Fibroblast of lung (primary cell): ENCODE data around the gene PDSS1. TPM values are rescaled to one million over a fixed set of nuclear protein-coding genes. Genes with fewer than 3 reads are reported as not detected.

Experiments
- DNase-seq, 2 donors: peaks; one replicate each; pipeline versions ENCODE4 v3.0.0 to v3.0.0-alpha.2; 2010; ENCODE audit warnings: low read depth in 2 of 2
- H2AFZ ChIP-seq: 2 replicates; pipeline ENCODE4 v1.5.1; 2012; ENCODE audit warnings: low read length, control low read depth, inconsistent platforms
- H3K27ac ChIP-seq: 2 replicates; pipeline ENCODE4 v1.5.1; 2011; ENCODE audit warnings: low read length, control low read depth; ENCODE audit not compliant: insufficient read depth
- H3K27me3 ChIP-seq: 2 replicates; pipeline ENCODE4 v1.5.1; 2011; ENCODE audit warnings: mild to moderate bottlenecking, low read length; ENCODE audit not compliant: control insufficient read depth, insufficient read depth
- H3K36me3 ChIP-seq: 2 replicates; pipeline ENCODE4 v1.5.1; 2011; ENCODE audit warnings: low read length; ENCODE audit not compliant: control insufficient read depth, insufficient read depth
- H3K4me1 ChIP-seq: 2 replicates; pipeline ENCODE4 v1.5.1; 2011; ENCODE audit warnings: low read length; ENCODE audit not compliant: control insufficient read depth, insufficient read depth; ENCODE audit errors: extremely low read depth
- H3K4me2 ChIP-seq: 2 replicates; pipeline ENCODE4 v1.5.1; 2011; ENCODE audit warnings: low read length, control low read depth; ENCODE audit not compliant: insufficient read depth; ENCODE audit errors: extremely low read depth
- H3K4me3 ChIP-seq, 4 experiments: fragments of 200-600 bp in 1 of 4; sonication (generic) in 1 of 4; replicated peaks in 1 of 4; 2 replicates each; pipeline ENCODE4 v1.5.1; 2011 to 2016; ENCODE audit warnings: low read length in 4 of 4, low read depth in 3 of 4, mild to moderate bottlenecking in 3 of 4, control low read depth in 2 of 4, inconsistent platforms in 1 of 4, mixed read lengths in 1 of 4; ENCODE audit not compliant: insufficient read depth in 1 of 4; ENCODE audit errors: control extremely low read depth in 1 of 4
- H3K79me2 ChIP-seq: 2 replicates; pipeline ENCODE4 v1.5.1; 2012; ENCODE audit warnings: mild to moderate bottlenecking, low read length, inconsistent platforms; ENCODE audit not compliant: control insufficient read depth, insufficient read depth
- H3K9ac ChIP-seq: 2 replicates; pipeline ENCODE4 v1.5.1; 2011; ENCODE audit warnings: mild to moderate bottlenecking, low read length, control low read depth; ENCODE audit not compliant: insufficient read depth
- H3K9me3 ChIP-seq: 2 replicates; pipeline ENCODE4 v1.5.1; 2012; ENCODE audit warnings: low read depth, low read length; ENCODE audit not compliant: control insufficient read depth, insufficient read depth
- H4K20me1 ChIP-seq: 2 replicates; pipeline ENCODE4 v1.5.1; 2011; ENCODE audit warnings: low read length; ENCODE audit not compliant: control insufficient read depth, insufficient read depth; ENCODE audit errors: extremely low read depth
- EZH2 ChIP-seq: IDR thresholded peaks from 2 replicates; pipeline ENCODE4 v1.5.1; 2012; ENCODE audit warnings: low read length, control low read depth, mild to moderate bottlenecking; ENCODE audit errors: missing control alignments
- polyA plus RNA-seq, 2 donors: library from polyadenylated mRNA; depleted of rRNA in 1 of 2; stranded (reverse) in 1 of 2; unstranded in 1 of 2; fragments of >200 nt; gene quantifications; 2 replicates each; pipeline ENCODE4 v1.2.1, GENCODE V29; 2011 to 2012; ENCODE audit warnings: missing spikeins in 1 of 2
- total RNA-seq: library from RNA; depleted of rRNA; stranded (reverse); fragments of >200 nt; gene quantifications from 2 replicates; pipeline ENCODE4 v1.2.1, GENCODE V29; 2014
- TF ChIP-seq, protein P1 (sequence below), 2 donors: IDR thresholded peaks in 1 of 2; conservative IDR thresholded peaks in 1 of 2; 1 replicate in 1 of 2; 2 replicates in 1 of 2; pipeline ENCODE4 v1.5.1; 2011 to 2012; ENCODE audit warnings: low read length in 2 of 2, control low read depth in 1 of 2, inconsistent platforms in 1 of 2, low read depth in 1 of 2, mild to moderate bottlenecking in 1 of 2

PDSS1 gene
- total and polyA plus RNA-seq, 2 donors (not counting 1 experiment from before 2014, with no cell fraction given): 1.8 to 11.1 TPM

DNA sequence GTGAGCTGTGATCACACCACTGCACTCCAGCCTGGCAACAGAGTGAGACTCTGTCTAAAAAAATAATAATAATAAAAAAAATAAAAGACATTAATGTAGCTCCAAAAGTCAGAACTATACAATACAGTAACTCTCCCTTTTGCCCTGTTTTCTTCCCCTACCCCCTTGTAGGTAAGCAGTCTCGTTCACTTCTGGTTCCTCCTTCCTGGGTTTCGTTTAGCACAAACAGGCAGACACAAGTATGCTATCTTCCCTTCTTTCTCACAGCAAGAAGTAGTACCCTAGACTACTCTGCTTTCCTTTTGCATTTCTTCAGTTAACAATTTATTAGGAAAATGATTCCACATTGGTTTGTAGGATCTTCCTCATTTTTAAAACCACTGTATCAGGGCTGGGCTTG is 33.1 kb downstream of the PDSS1 start:
- Histone ChIP-seq H2AFZ (no peak overlapping the region), H3K4me2 (no peak overlapping the region), H3K4me3 (no peak overlapping the region), H3K9ac (no peak overlapping the region), H3K27me3 (no peaks in the 10 kb centered on the region), H3K36me3 (peaks cover 2% of the 10 kb centered on the region), H3K4me1 (no peaks in the 10 kb centered on the region), H4K20me1 (no peaks in the 10 kb centered on the region), H3K9me3 (no peaks in the 10 kb centered on the region), H3K79me2 (no peaks in the 10 kb centered on the region), H3K27ac (no peak overlapping the region)
- DNase-seq: no peak
- no peak for TF ChIP-seq EZH2
- TF ChIP-seq, protein P1, sequence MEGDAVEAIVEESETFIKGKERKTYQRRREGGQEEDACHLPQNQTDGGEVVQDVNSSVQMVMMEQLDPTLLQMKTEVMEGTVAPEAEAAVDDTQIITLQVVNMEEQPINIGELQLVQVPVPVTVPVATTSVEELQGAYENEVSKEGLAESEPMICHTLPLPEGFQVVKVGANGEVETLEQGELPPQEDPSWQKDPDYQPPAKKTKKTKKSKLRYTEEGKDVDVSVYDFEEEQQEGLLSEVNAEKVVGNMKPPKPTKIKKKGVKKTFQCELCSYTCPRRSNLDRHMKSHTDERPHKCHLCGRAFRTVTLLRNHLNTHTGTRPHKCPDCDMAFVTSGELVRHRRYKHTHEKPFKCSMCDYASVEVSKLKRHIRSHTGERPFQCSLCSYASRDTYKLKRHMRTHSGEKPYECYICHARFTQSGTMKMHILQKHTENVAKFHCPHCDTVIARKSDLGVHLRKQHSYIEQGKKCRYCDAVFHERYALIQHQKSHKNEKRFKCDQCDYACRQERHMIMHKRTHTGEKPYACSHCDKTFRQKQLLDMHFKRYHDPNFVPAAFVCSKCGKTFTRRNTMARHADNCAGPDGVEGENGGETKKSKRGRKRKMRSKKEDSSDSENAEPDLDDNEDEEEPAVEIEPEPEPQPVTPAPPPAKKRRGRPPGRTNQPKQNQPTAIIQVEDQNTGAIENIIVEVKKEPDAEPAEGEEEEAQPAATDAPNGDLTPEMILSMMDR (conservative IDR thresholded peaks at IDR 0.05 in 1 of 2, IDR thresholded peaks at IDR 0.05 in 1 of 2; ENCODE audit: low read depth in 1 of 2, low read length in 2 of 2): no peak

DNA sequence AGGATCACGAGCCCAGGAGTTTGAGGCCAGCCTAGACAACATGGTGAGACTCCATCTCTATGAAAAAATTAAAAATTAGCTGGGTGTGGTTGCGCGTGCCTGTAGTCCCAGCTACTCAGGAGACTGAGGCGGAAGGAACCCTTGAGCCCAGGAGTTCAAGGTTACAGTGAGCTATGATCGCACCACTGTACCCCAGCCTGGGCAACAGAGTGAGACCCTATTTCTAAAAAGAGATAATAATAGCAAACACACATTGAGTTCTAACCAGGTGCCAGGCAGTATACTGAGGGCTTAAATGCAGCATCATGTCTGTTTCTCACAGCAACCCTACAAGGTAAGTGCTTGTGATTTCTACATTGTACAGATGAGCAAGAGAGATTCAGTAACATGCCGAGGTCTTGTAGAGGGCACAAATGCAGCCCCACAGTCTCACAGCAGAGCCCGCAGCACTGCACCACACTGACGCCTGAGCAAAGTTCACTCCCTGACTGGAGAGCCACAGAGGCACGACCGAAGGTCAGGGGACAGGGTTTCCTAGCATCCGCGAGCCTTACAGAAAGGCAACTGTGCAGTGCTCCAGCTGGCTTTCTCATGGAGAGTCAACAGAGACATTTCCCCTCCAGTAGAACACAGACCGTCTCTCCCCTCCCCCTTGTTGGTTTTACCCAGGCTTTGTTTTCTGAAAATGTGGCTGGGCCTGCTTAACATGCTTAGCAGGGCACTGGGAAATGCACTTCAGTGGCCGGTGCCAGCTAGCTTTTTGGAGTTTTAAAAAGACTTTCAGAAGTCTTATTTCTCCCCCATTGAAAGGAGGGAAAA is 36.5 kb downstream of the PDSS1 start:
- DNase-seq: no peak
- H3K27ac ChIP-seq: no peak overlapping the region
- no peak overlapping the region for H3K4me2 ChIP-seq
- no peak overlapping the region for H3K4me3 ChIP-seq
- no peak overlapping the region for H3K9ac ChIP-seq
- H3K36me3 ChIP-seq: peaks cover 6% of the 10 kb centered on the region
- H3K9me3 ChIP-seq: no peaks in the 10 kb centered on the region
- no peak overlapping the region for H2AFZ ChIP-seq
- no peaks in the 10 kb centered on the region for H3K4me1 ChIP-seq
- no peaks in the 10 kb centered on the region for H3K27me3 ChIP-seq
- no peaks in the 10 kb centered on the region for H3K79me2 ChIP-seq
- no peak for TF ChIP-seq EZH2
- TF ChIP-seq, protein P1 (conservative IDR thresholded peaks at IDR 0.05 in 1 of 2, IDR thresholded peaks at IDR 0.05 in 1 of 2; ENCODE audit: low read depth in 1 of 2, low read length in 2 of 2): no peak
- H4K20me1 ChIP-seq: no peaks in the 10 kb centered on the region

DNA sequence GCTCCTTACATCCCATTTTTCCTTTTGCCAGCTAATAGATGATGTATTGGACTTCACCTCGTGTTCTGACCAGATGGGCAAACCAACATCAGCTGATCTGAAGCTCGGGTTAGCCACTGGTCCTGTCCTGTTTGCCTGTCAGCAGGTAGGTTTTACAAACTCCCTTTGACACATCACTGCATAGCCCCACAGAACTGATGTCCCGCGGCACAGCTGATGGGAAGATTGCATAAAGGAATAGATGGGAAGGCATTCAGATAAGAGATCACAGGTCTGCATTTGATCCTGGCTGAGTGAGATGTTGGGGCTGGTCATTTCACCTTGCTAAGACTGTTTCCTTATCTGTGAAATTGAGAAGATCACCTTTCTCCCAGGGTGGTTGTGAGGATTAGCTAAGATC is 37.9 kb downstream of the PDSS1 start:
- H2AFZ ChIP-seq: no peak overlapping the region
- H3K4me1 ChIP-seq: no peaks in the 10 kb centered on the region
- no peak overlapping the region for H3K9ac ChIP-seq
- H3K36me3 ChIP-seq: peaks cover 6% of the 10 kb centered on the region
- no peaks in the 10 kb centered on the region for H3K9me3 ChIP-seq
- no peaks in the 10 kb centered on the region for H4K20me1 ChIP-seq
- no peak overlapping the region for H3K27ac ChIP-seq
- no peak overlapping the region for H3K4me2 ChIP-seq
- no peak for TF ChIP-seq EZH2
- TF ChIP-seq, protein P1 (conservative IDR thresholded peaks at IDR 0.05 in 1 of 2, IDR thresholded peaks at IDR 0.05 in 1 of 2; ENCODE audit: low read depth in 1 of 2, low read length in 2 of 2): no peak
- H3K27me3 ChIP-seq: no peaks in the 10 kb centered on the region
- no peaks in the 10 kb centered on the region for H3K79me2 ChIP-seq
- no peak overlapping the region for H3K4me3 ChIP-seq
- no peak for DNase-seq
